ENCODE data around the gene PRRT2. TPM values are rescaled to one million over a fixed set of nuclear protein-coding genes. Genes with fewer than 3 reads are reported as not detected.
"Not testable (repeated sequence)": the region's sequence is repeated elsewhere in the genome, so short reads cannot be mapped to it uniquely, and the experiment has no call there.

The PRRT2 gene
- total RNA-seq, 1 experiment from 2014 or later = 1.8 TPM

DNA sequence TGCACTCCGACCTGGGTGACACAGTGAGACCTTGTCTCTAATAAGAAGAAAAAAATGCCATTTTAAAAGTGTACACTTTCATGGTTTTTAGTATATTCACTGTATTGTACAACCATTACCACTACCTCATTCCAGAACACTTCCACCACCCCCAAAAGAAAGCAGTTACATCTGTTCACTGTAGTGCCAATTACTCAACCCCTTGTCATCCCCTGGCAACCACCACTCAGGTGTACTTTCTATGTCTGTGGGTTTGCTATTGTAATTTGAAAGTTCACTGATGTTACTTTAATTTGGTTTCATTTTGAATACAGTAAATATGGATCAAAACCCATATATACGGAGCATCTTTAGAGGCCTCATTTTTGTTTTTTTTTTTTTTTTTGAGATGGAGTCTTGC, 27.8 kb upstream of the PRRT2 start:
- no peak overlapping the region for H3K4me3 Mint-ChIP-seq (ENCODE audit: low read depth, unreplicated experiment)
- intact Hi-C loops (cut with micrococcal nuclease; ENCODE audit: unreplicated experiment) = no loop called here

DNA sequence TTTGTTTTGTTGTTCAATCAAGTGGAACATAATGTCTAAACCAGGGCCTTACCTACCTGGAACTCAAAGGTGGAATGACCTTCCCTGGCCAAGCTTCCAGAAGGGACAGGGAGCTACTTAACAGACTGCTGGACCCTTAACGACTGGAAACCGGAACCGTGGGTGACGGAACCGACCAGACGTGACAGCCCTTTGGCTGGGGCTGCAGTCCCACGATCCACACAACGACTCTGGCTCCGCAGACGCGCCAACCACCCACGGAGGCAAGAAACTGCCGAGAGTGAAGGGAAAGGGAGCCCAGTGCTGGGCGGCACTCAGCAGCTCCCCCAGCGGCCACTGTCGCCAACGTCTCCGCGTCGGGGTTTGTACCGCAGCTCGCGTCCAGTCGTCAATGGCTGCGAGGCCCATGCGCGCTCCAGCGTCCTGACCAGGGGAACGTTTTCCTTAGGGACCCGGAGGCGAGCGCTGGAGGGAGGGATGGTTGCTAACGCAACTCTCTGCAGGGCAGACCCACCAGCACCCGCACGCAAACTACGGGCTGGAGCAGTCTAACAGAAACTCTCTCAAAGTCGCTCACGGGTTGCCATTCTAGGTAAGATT, 27.0 kb upstream of the PRRT2 start:
- Mint-ChIP-seq H3K27me3 (ENCODE audit: unreplicated experiment) (no peaks in the 10 kb centered on the region), H3K4me1 (ENCODE audit: low read depth, unreplicated experiment) (peaks cover 22% of the 10 kb centered on the region), H3K4me3 (ENCODE audit: low read depth, unreplicated experiment) (peak overlapping the region; percentile 24), H3K9me3 (ENCODE audit: low read depth, unreplicated experiment) (no peaks in the 10 kb centered on the region), H3K27ac (ENCODE audit: unreplicated experiment) (no peak overlapping the region), H3K36me3 (ENCODE audit: insufficient read depth, unreplicated experiment) (peaks cover 3% of the 10 kb centered on the region)
- CTCF ChIA-PET = interaction anchor here (0.9 to 1.4 kb wide), 3 partner anchors 17 to 84 kb away, joined by 3 to 5 read pairs (median 4); no protein-coding TSS in a partner anchor
- intact Hi-C loops (cut with micrococcal nuclease; ENCODE audit: unreplicated experiment) = no loop called here
- no TSS peak for BruUV-seq (replicated peaks)
- DNase-seq = peak; percentile 72
- TF ChIP-seq, protein P1, sequence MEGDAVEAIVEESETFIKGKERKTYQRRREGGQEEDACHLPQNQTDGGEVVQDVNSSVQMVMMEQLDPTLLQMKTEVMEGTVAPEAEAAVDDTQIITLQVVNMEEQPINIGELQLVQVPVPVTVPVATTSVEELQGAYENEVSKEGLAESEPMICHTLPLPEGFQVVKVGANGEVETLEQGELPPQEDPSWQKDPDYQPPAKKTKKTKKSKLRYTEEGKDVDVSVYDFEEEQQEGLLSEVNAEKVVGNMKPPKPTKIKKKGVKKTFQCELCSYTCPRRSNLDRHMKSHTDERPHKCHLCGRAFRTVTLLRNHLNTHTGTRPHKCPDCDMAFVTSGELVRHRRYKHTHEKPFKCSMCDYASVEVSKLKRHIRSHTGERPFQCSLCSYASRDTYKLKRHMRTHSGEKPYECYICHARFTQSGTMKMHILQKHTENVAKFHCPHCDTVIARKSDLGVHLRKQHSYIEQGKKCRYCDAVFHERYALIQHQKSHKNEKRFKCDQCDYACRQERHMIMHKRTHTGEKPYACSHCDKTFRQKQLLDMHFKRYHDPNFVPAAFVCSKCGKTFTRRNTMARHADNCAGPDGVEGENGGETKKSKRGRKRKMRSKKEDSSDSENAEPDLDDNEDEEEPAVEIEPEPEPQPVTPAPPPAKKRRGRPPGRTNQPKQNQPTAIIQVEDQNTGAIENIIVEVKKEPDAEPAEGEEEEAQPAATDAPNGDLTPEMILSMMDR (IDR thresholded peaks at IDR 0.05; ENCODE audit: unreplicated experiment) = peak; percentile 76

More for the DNA sequence above, 27.8 kb upstream of the PRRT2 start:
- Mint-ChIP-seq H3K36me3 (ENCODE audit: insufficient read depth, unreplicated experiment) (no peaks in the 10 kb centered on the region), H3K27ac (ENCODE audit: unreplicated experiment) (no peak overlapping the region), H3K9me3 (ENCODE audit: low read depth, unreplicated experiment) (no peaks in the 10 kb centered on the region), H3K27me3 (ENCODE audit: unreplicated experiment) (no peaks in the 10 kb centered on the region), H3K4me1 (ENCODE audit: low read depth, unreplicated experiment) (peaks cover 25% of the 10 kb centered on the region)
- DNase-seq = no peak
- BruUV-seq (replicated peaks) = no TSS peak
- TF ChIP-seq, protein P1 (IDR thresholded peaks at IDR 0.05; ENCODE audit: unreplicated experiment) = no peak
- CTCF ChIA-PET = interaction anchor here (0.6 to 1.4 kb wide), 5 partner anchors 16 to 248 kb away, joined by 3 to 5 read pairs (median 4); no protein-coding TSS in a partner anchor

DNA sequence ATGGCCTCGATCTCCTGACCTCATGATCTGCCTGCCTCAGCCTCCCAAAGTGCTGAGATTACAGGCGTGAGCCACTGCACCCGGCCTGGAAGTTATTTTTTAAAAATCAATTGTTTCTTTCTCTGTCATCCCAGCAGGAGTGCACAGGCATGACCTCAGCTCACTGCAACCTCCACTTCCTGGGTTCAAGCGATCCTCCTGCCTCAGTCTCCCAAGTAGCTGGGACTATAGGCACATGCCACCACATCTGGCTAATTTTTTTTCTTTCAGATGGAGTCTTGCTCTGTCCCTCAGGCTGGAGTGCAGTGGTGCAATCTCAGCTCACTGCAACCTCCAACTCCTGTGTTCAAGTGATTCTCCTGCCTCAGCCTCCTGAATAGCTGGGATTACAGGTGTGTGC, 24.8 kb upstream of the PRRT2 start:
- BruUV-seq (replicated peaks); H3K27me3 Mint-ChIP-seq (ENCODE audit: unreplicated experiment); H3K9me3 Mint-ChIP-seq (ENCODE audit: low read depth, unreplicated experiment); H3K4me3 Mint-ChIP-seq (ENCODE audit: low read depth, unreplicated experiment); intact Hi-C loops (cut with micrococcal nuclease; ENCODE audit: unreplicated experiment); DNase-seq; H3K27ac Mint-ChIP-seq (ENCODE audit: unreplicated experiment): not testable (repeated sequence)
- Mint-ChIP-seq H3K36me3 (ENCODE audit: insufficient read depth, unreplicated experiment) (peaks cover 24% of the 10 kb centered on the region), H3K4me1 (ENCODE audit: low read depth, unreplicated experiment) (peaks cover 24% of the 10 kb centered on the region)
- CTCF ChIA-PET = interaction anchor here (0.6 kb wide), 2 partner anchors 15 to 51 kb away, joined by 3 to 4 read pairs; no protein-coding TSS in a partner anchor

DNA sequence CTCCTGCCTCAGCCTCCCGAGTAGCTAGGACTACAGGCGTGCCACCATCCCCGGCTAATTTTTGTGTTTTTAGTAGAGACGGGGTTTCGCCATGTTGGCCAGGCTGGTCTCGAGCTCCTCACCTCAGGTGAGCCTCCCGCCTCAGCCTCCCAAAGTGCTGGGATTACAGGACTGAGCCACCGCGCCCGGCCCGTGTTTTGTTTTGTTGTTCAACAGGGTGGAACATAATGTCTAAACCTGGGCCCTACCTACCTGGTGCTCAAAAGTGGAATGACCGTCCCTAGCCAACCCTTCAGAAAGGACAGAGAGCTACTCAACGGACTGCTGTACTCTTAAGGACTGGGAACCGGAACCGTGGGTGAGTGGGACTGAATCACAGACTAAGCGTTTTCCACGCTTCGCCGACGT, 22.2 kb upstream of the PRRT2 start:
- DNase-seq = no peak
- CTCF ChIA-PET = interaction anchor here (0.6 to 1.8 kb wide), 12 partner anchors 8 to 861 kb away, joined by 3 to 11 read pairs (median 5); partner anchors contain the start of genes MVP, PAGR1 and SEZ6L2
- Mint-ChIP-seq H3K9me3 (ENCODE audit: low read depth, unreplicated experiment) (no peaks in the 10 kb centered on the region), H3K4me1 (ENCODE audit: low read depth, unreplicated experiment) (peaks cover 25% of the 10 kb centered on the region), H3K27ac (ENCODE audit: unreplicated experiment) (peak overlapping the region; percentile 80), H3K36me3 (ENCODE audit: insufficient read depth, unreplicated experiment) (peaks cover 31% of the 10 kb centered on the region), H3K27me3 (ENCODE audit: unreplicated experiment) (no peaks in the 10 kb centered on the region), H3K4me3 (ENCODE audit: low read depth, unreplicated experiment) (peak overlapping the region; percentile 87)
- intact Hi-C loops (cut with micrococcal nuclease; ENCODE audit: unreplicated experiment) = no loop called here
- TF ChIP-seq, protein P1 (IDR thresholded peaks at IDR 0.05; ENCODE audit: unreplicated experiment) = no peak
- BruUV-seq (replicated peaks) = no TSS peak
